Sigmoid colon (tissue), 4 donors: ENCODE results near the gene TRAPPC5.

Experiments
- POLR2AphosphoS5 ChIP-seq, 4 donors: sonication (generic); formaldehyde crosslinking; IDR thresholded peaks; one replicate each; pipeline ENCODE4 v1.6.1; 2017; ENCODE audit warnings: antibody characterized with exemption in 4 of 4
- TF ChIP-seq, protein P1 (sequence below), 4 experiments: fragments of 450-650 bp in 3 of 4; fragments of 200-600 bp in 1 of 4; IDR thresholded peaks; one replicate each; pipeline ENCODE4 v1.5.1; 2016 to 2019; ENCODE audit warnings: antibody characterized with exemption in 4 of 4, mild to moderate bottlenecking in 3 of 4, moderate library complexity in 2 of 4

DNA sequence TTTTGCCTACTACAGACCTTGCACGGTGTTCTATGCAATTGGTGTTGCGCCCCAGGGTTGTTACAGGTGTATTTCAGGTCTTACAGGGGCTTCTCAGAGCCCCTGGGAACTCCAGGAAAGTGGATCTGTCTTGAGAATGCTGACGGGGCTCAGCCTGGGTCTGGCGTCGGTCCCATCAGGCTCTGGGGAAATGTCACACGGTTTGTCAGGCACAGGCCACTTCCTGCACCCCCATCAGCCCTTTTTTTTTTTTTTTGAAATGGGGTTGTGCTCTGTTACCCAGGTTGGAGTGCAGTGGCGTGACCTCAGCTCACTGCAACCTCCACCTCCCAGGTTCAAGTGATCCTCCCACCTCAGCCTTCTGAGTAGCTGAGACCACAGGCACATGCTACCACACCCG is 38.0 kb downstream of the TRAPPC5 start:
- no peak for TF ChIP-seq POLR2AphosphoS5 (IDR thresholded peaks at IDR 0.05)
- TF ChIP-seq, protein P1, sequence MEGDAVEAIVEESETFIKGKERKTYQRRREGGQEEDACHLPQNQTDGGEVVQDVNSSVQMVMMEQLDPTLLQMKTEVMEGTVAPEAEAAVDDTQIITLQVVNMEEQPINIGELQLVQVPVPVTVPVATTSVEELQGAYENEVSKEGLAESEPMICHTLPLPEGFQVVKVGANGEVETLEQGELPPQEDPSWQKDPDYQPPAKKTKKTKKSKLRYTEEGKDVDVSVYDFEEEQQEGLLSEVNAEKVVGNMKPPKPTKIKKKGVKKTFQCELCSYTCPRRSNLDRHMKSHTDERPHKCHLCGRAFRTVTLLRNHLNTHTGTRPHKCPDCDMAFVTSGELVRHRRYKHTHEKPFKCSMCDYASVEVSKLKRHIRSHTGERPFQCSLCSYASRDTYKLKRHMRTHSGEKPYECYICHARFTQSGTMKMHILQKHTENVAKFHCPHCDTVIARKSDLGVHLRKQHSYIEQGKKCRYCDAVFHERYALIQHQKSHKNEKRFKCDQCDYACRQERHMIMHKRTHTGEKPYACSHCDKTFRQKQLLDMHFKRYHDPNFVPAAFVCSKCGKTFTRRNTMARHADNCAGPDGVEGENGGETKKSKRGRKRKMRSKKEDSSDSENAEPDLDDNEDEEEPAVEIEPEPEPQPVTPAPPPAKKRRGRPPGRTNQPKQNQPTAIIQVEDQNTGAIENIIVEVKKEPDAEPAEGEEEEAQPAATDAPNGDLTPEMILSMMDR (IDR thresholded peaks at IDR 0.05) = no peak
